ENCODE measurements around the gene CTIF. TPM values are rescaled to one million over a fixed set of nuclear protein-coding genes. Genes with fewer than 3 reads are reported as not detected.

CTIF gene
- total RNA-seq, 4 donors from 2014 or later, result 16.6 to 116 (median 34.5) TPM

DNA sequence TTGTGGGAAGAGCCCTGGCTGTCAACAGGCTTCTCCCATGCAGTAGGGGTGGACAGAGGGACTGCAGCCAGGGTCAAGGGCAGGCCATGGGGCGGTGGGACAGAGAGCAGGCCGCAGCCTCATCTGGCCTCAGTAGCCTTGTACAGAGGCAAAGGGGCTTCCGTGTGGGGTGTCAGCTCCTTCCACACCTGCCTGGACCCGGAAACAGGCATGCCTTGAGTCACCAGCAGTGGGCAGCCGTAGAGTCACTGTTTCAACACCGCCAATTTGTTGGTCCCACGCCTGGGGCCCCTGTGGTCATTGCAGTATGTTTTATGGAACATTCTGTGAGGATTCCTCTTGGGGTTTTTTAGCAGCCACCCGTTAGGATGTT lies 238.9 kb downstream of the CTIF start:
- no peaks in the 10 kb centered on the region for H3K9me3 ChIP-seq
- H3K27me3 ChIP-seq, result no peaks in the 10 kb centered on the region
- H3K4me1 ChIP-seq, result peaks cover 5 to 43% (median 8%) of the 10 kb centered on the region in 4 donors
- no peak overlapping the region for H3K4me3 ChIP-seq
- H3K36me3 ChIP-seq, result no peaks in the 10 kb centered on the region
- peak overlapping the region in 1 of 4 donors; percentile 42 for H3K27ac ChIP-seq
- TF ChIP-seq, protein P1, sequence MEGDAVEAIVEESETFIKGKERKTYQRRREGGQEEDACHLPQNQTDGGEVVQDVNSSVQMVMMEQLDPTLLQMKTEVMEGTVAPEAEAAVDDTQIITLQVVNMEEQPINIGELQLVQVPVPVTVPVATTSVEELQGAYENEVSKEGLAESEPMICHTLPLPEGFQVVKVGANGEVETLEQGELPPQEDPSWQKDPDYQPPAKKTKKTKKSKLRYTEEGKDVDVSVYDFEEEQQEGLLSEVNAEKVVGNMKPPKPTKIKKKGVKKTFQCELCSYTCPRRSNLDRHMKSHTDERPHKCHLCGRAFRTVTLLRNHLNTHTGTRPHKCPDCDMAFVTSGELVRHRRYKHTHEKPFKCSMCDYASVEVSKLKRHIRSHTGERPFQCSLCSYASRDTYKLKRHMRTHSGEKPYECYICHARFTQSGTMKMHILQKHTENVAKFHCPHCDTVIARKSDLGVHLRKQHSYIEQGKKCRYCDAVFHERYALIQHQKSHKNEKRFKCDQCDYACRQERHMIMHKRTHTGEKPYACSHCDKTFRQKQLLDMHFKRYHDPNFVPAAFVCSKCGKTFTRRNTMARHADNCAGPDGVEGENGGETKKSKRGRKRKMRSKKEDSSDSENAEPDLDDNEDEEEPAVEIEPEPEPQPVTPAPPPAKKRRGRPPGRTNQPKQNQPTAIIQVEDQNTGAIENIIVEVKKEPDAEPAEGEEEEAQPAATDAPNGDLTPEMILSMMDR (IDR thresholded peaks at IDR 0.05), result peak in 3 of 6 experiments; percentile 27 to 31 (median 31)
- no peak for TF ChIP-seq POLR2A (IDR thresholded peaks at IDR 0.05)
- no peak for DNase-seq

DNA sequence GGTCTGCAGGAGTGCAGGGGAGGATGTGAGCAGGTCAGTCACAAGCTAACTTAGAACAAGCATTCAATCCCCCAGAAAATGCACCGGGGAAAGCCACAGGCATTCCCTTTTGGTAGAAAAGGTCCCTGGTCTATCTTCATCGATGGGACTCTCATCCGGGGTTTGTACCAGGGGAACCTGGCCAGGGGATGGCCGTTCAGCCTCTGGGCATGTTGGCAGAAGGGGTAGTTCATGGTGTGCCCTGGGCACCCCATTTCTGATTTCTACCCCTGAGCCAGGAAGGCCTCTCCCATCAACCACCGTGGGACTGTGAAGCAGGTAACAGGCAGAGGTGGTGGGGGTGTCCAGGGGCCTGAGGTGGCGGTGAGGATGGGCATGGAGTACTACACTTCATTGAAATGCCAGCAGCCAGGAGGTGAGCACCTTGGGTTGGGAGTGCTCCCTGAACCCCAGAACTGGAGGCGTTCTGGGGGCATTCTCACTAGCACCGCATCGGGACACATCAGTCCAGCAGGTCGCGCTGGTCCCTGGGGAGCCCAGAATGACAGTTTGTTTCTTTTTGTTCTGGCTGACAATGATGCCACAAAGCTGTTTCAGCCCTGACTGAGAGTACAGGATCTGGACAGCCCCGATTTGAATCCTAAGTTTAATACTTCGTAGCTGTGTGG lies 239.6 kb downstream of the CTIF start:
- Histone ChIP-seq H3K4me1 (peaks cover 5 to 43% (median 8%) of the 10 kb centered on the region in 4 donors), H3K27me3 (no peaks in the 10 kb centered on the region), H3K36me3 (no peaks in the 10 kb centered on the region), H3K4me3 (no peak overlapping the region), H3K9me3 (no peaks in the 10 kb centered on the region), H3K27ac (peak overlapping the region in 1 of 4 donors; percentile 30)
- no peak for TF ChIP-seq POLR2A (IDR thresholded peaks at IDR 0.05)
- TF ChIP-seq, protein P1 (IDR thresholded peaks at IDR 0.05), result no peak
- DNase-seq, result no peak

DNA sequence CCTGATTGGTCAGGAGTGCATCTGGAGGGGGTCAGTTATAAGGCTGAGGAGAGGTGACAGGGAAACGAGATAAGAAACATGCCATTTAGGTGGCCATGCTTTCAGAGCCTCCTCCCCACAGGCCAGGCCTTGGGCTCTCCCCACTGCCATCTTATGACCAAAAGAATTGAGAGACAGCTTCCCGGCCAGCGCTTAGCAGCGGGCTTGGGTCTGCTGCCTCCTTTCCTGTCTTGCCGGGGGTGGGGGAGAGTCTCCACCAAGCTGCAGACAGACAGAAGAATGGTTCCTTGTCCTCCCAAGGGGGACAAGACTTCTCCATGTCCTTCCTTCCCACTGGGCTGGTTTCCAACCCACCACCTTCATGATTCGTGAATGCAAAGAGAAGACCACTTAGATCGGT lies 240.6 kb downstream of the CTIF start:
- TF ChIP-seq POLR2A (IDR thresholded peaks at IDR 0.05), result no peak
- TF ChIP-seq, protein P1 (IDR thresholded peaks at IDR 0.05), result no peak
- no peak overlapping the region for H3K4me3 ChIP-seq
- no peaks in the 10 kb centered on the region for H3K27me3 ChIP-seq
- H3K36me3 ChIP-seq, result no peaks in the 10 kb centered on the region
- peaks cover 6 to 43% (median 10%) of the 10 kb centered on the region in 4 donors for H3K4me1 ChIP-seq
- H3K27ac ChIP-seq, result no peak overlapping the region
- DNase-seq, result no peak
- no peaks in the 10 kb centered on the region for H3K9me3 ChIP-seq

- peaks cover 9 to 43% (median 14%) of the 10 kb centered on the region in 4 donors for H3K4me1 ChIP-seq
- no peaks in the 10 kb centered on the region for H3K27me3 ChIP-seq
- DNase-seq, result no peak
- no peaks in the 10 kb centered on the region for H3K9me3 ChIP-seq
- H3K27ac ChIP-seq, result peak overlapping the region; percentile 44 to 78 (median 64)
- no peaks in the 10 kb centered on the region for H3K36me3 ChIP-seq
- TF ChIP-seq, protein P1 (IDR thresholded peaks at IDR 0.05), result no peak
- no peak for TF ChIP-seq POLR2A (IDR thresholded peaks at IDR 0.05)
- no peak overlapping the region for H3K4me3 ChIP-seq
These were observed 241.5 kb downstream of the CTIF start for GRCh38 chr18:48780201-48780912.

DNA sequence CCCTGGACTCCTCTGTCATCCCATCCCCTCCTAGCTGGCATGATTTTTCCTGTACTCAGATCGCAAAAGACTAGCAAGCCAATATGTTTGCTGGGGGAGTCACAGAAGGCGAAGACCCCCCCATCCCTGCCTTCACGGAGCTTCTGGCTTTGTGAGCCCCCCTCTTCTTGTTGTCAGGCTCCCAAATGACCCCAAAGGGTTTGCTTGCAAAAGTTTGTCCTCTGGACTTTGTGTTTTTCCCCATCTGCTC lies 242.0 kb downstream of the CTIF start:
- TF ChIP-seq POLR2A (IDR thresholded peaks at IDR 0.05), result no peak
- TF ChIP-seq, protein P1 (IDR thresholded peaks at IDR 0.05), result no peak
- Histone ChIP-seq H3K27ac (peak overlapping the region; percentile 44 to 78 (median 64)), H3K27me3 (no peaks in the 10 kb centered on the region), H3K9me3 (no peaks in the 10 kb centered on the region), H3K36me3 (no peaks in the 10 kb centered on the region), H3K4me3 (peak overlapping the region in 1 of 4 donors; percentile 13), H3K4me1 (peaks cover 9 to 43% (median 16%) of the 10 kb centered on the region in 4 donors)
- DNase-seq, result no peak
